Right ventricle myocardium superior (tissue), 1 donor: ENCODE data around the gene RETREG1. TPM values are rescaled to one million over a fixed set of nuclear protein-coding genes. Genes with fewer than 3 reads are reported as not detected.
"Not testable (repeated sequence)": the region's sequence is repeated elsewhere in the genome, so short reads cannot be mapped to it uniquely, and the experiment has no call there.

ENCODE experiments used
- ATAC-seq: fragments of 200-7000 bp; cut with Tn5 transposase; one replicate; pipeline ENCODE4 v1.9.1; 2020; ENCODE audit warnings: mild to moderate bottlenecking; ENCODE audit not compliant: poor library complexity
- DNase-seq: peaks from one replicate; pipeline ENCODE4 v3.0.0-alpha.2; 2020
- intact Hi-C: fragments of 100-400 bp; cut with DNase I; formaldehyde crosslinking; loops from one replicate; pipeline ENCODE4 v1.11.2; 2022
- total RNA-seq: library from RNA; stranded (reverse); fragmentation: NEBNext Ultra II Directional; extraction: Animal tissue kit (Norgen Biotek cat#: 25700); gene quantifications from one replicate; pipeline ENCODE4 v1.2.1, GENCODE V29; 2021
- donor health status: DM: no; HTN: yes; CAD: no; lungs with severe emphysema.

RETREG1 gene
- total RNA-seq, 1 donor from 2014 or later = 272 TPM

GRCh38 chr5:16618138-16618897 lies 1.5 kb upstream of the RETREG1 start:
- intact Hi-C loops = no loop called here
- no peak for DNase-seq
- ATAC-seq = no peak

GRCh38 chr5:16617274-16617968 lies 624 bp upstream of the RETREG1 start:
- peak; percentile 50 for ATAC-seq
- intact Hi-C loops = no loop called here
- DNase-seq = peak; percentile 56

GRCh38 chr5:16615741-16616535 lies 859 bp downstream of the RETREG1 start:
- ATAC-seq (peak; percentile 49), DNase-seq (no peak)
- intact Hi-C loops = no loop called here

GRCh38 chr5:16612007-16612406 lies 4.8 kb downstream of the RETREG1 start:
- DNase-seq = no peak
- intact Hi-C loops = no loop called here
- no peak for ATAC-seq

GRCh38 chr5:16610896-16611295 lies 5.9 kb downstream of the RETREG1 start:
- ATAC-seq, DNase-seq, intact Hi-C loops: not testable (repeated sequence)

- no peak for ATAC-seq
- intact Hi-C loops = no loop called here
Observed at GRCh38 chr5:16609412-16609811, 7.4 kb downstream of the RETREG1 start.

GRCh38 chr5:16606628-16607027 lies 10.2 kb downstream of the RETREG1 start:
- intact Hi-C loops = no loop called here
- DNase-seq (no peak), ATAC-seq (no peak)

More at GRCh38 chr5:16609412-16609811, 7.4 kb downstream of the RETREG1 start:
- DNase-seq = no peak

GRCh38 chr5:16603701-16604100 lies 13.1 kb downstream of the RETREG1 start:
- DNase-seq (no peak), ATAC-seq (no peak)
- intact Hi-C loops = no loop called here

GRCh38 chr5:16603295-16603694 lies 13.5 kb downstream of the RETREG1 start:
- intact Hi-C loops = no loop called here
- DNase-seq (no peak), ATAC-seq (no peak)

GRCh38 chr5:16602182-16602581 lies 14.6 kb downstream of the RETREG1 start:
- ATAC-seq (no peak), DNase-seq (no peak)
- intact Hi-C loops = no loop called here

- no peak for ATAC-seq
- DNase-seq = no peak
- intact Hi-C loops = no loop called here
Observed at GRCh38 chr5:16600946-16601345, 15.9 kb downstream of the RETREG1 start.

GRCh38 chr5:16600397-16600796 lies 16.4 kb downstream of the RETREG1 start:
- DNase-seq = peak; percentile 78
- intact Hi-C loops = no loop called here
- ATAC-seq = peak; percentile 71

GRCh38 chr5:16597946-16598694 lies 18.7 kb downstream of the RETREG1 start:
- peak; percentile 18 for ATAC-seq
- no peak for DNase-seq
- intact Hi-C loops = no loop called here

- intact Hi-C loops = no loop called here
- DNase-seq (no peak), ATAC-seq (peak; percentile 40)
Observed at GRCh38 chr5:16596581-16596940, 20.2 kb downstream of the RETREG1 start.

GRCh38 chr5:16595881-16596580 lies 20.8 kb downstream of the RETREG1 start:
- no peak for ATAC-seq
- intact Hi-C loops = no loop called here
- DNase-seq = no peak

GRCh38 chr5:16593628-16594027 lies 23.2 kb downstream of the RETREG1 start:
- intact Hi-C loops = no loop called here
- no peak for DNase-seq
- no peak for ATAC-seq

- intact Hi-C loops = no loop called here
- ATAC-seq (no peak), DNase-seq (no peak)
Observed at GRCh38 chr5:16593013-16593412, 23.8 kb downstream of the RETREG1 start.

GRCh38 chr5:16592255-16592654 lies 24.5 kb downstream of the RETREG1 start:
- ATAC-seq (no peak), DNase-seq (no peak)
- intact Hi-C loops = no loop called here
